PFSK-1 (cell line): ENCODE measurements around the gene DIAPH1.

Experiments
- POLR2AphosphoS5 ChIP-seq: IDR thresholded peaks from 2 replicates; pipeline ENCODE4 v1.6.1; 2012; ENCODE audit warnings: low read depth, mild to moderate bottlenecking, control low read depth, low read length, moderate library complexity
- TAF1 ChIP-seq: IDR thresholded peaks from 2 replicates; pipeline ENCODE4 v1.6.1; 2012; ENCODE audit warnings: low read length, control low read depth, borderline replicate concordance; ENCODE audit not compliant: insufficient read depth
- TF ChIP-seq, protein P1 (sequence below), 2 experiments: IDR thresholded peaks; 2 replicates each; pipeline versions ENCODE4 v1.6.1 to v1.8.0; 2011 to 2012; ENCODE audit warnings: low read depth in 2 of 2, low read length in 2 of 2, control low read depth in 1 of 2, inconsistent platforms in 1 of 2, mild to moderate bottlenecking in 1 of 2, moderate library complexity in 1 of 2; ENCODE audit not compliant: insufficient read depth in 1 of 2

DNA sequence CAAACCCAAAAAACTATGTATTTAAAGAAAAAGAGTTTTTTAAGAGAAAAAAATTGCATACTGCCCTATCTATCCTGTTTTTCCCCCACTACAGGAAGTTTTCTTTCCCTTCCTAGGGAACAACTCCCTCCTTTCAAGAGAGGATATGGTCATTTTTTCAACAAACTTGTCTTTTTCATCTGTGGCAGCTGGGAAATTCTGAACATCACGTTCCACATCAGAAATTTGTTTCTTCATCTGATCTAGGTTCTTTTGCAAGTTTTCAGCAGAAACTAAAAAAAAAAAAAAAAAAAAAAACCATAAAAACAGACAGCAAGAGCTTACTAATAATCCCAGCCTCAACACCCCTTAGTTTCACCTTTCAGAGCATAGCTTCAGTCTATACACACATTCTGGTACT lies 91.4 kb downstream of the DIAPH1 start:
- TF ChIP-seq, protein P1, sequence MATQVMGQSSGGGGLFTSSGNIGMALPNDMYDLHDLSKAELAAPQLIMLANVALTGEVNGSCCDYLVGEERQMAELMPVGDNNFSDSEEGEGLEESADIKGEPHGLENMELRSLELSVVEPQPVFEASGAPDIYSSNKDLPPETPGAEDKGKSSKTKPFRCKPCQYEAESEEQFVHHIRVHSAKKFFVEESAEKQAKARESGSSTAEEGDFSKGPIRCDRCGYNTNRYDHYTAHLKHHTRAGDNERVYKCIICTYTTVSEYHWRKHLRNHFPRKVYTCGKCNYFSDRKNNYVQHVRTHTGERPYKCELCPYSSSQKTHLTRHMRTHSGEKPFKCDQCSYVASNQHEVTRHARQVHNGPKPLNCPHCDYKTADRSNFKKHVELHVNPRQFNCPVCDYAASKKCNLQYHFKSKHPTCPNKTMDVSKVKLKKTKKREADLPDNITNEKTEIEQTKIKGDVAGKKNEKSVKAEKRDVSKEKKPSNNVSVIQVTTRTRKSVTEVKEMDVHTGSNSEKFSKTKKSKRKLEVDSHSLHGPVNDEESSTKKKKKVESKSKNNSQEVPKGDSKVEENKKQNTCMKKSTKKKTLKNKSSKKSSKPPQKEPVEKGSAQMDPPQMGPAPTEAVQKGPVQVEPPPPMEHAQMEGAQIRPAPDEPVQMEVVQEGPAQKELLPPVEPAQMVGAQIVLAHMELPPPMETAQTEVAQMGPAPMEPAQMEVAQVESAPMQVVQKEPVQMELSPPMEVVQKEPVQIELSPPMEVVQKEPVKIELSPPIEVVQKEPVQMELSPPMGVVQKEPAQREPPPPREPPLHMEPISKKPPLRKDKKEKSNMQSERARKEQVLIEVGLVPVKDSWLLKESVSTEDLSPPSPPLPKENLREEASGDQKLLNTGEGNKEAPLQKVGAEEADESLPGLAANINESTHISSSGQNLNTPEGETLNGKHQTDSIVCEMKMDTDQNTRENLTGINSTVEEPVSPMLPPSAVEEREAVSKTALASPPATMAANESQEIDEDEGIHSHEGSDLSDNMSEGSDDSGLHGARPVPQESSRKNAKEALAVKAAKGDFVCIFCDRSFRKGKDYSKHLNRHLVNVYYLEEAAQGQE (IDR thresholded peaks at IDR 0.05; ENCODE audit: insufficient read depth in 1 of 2, low read depth in 2 of 2, low read length in 2 of 2) = no peak
- TF ChIP-seq POLR2AphosphoS5 (no peak), TAF1 (no peak)
